GM19463 (cell line): ENCODE data around the gene TSHR.
"Not testable (repeated sequence)": the region's sequence is repeated elsewhere in the genome, so short reads cannot be mapped to it uniquely, and the experiment has no call there.

Source experiments
- ATAC-seq: cut with Tn5 transposase; IDR thresholded peaks from one replicate; pipeline ENCODE4 v1.9.1; 2021; ENCODE audit warnings: mild to moderate bottlenecking, moderate library complexity; ENCODE audit not compliant: unreplicated experiment

TSHR gene

GRCh38 chr14:80948291-80948690 is 7.1 kb upstream of the TSHR start:
- no peak for ATAC-seq

DNA sequence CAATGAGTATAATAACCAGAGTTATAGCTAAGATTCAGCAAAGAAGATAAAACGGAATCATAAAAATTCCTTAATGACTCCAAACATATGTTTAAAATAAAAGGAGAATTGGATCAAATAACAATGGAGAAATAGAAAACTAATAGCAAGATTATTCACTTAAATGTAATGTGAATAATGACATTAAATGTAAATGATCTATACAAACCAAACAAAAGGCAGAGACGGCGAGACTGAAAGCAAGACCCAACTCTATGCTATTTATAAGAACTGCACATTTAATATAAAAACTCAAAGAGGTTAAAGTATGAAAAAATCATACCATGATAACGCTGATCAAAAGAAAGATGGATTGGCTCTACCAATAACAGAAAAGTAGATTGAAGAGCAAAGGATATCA is 3.9 kb upstream of the TSHR start:
- no peak for ATAC-seq

GRCh38 chr14:80953211-80953610 is 2.2 kb upstream of the TSHR start:
- not testable (repeated sequence) for ATAC-seq

GRCh38 chr14:80954687-80955299 is 628 bp upstream of the TSHR start:
- ATAC-seq: no peak

GRCh38 chr14:80956102-80956501 is 681 bp downstream of the TSHR start:
- no peak for ATAC-seq

- ATAC-seq: no peak
These were observed 1.5 kb downstream of the TSHR start for GRCh38 chr14:80956922-80957321.

DNA sequence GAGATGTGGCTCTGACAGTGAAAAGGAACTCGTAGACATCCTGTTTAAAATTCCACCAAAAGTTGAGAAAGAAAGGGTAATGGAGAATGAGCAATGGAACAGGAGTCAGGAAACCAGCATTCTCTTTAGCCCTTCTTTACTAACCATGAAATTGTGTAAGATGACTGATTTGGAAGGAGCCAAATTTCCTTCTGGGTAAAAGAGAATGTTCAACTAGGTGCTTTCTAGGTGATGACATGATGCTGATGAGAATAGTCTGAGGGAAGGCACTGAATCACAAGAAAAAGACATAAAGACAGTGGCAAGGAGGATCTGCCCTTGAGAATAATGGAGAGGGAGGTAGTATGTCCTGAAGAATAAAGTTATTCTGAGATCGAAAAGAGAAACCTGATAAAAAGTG is 2.2 kb downstream of the TSHR start:
- ATAC-seq: no peak

DNA sequence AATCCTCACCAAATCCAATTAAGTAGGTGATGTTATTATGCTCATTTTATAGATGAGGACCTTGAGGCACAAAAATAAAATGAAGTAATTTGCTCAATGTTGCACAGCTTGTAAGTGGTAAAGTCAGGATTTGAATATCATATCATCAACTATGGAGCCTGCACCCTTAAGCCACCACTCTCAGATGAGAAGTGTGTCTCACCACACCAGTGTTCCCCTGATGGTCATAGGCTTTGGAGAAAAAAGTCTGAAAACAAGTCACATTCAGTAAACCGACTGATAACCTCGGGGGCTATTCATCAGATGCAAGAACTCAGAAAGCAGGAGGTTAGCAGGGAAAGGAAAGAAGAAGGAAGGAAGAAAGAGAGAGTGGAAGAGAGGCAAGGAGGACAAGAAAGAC is 2.8 kb downstream of the TSHR start:
- no peak for ATAC-seq

- ATAC-seq: no peak
These were observed 3.5 kb downstream of the TSHR start for GRCh38 chr14:80958939-80959338.

DNA sequence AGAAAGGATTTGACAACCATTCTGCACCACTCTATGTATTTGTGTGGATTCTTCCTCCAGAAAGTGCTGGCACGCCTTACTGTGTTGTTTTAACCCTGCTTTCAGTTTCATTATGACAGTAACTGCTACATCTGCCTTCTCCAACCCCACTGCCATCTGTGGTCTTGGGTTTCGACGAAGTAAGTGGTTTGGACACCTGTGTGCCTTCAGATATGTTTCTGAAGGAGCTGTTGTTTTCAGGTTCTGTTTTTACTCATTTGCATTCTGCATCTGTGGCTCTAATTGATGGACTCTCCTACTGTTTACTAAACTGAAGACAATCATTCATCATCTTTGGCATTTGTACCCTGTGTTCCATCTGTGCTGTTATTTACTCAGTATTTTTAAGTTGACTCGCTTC is 4.1 kb downstream of the TSHR start:
- ATAC-seq: peak; percentile 96

DNA sequence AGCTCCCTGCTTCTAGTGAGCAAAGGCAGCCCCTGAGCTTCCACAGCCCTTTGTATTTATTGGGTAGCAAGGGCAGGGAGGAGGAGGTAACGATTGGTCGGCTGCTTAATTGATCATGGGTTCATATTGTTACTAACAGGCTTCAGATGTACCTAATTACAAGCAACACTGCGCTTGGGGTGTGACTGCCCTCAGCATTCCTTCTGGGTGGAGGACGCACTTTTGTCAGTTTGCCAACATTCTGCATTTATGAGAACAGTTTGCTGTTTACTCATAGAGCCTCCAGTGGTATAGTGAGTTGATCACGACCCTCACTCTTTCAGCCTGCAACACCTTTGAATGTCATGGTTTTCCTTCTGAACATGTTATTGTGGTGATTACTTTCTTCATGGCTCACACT is 9.6 kb downstream of the TSHR start:
- ATAC-seq: no peak

DNA sequence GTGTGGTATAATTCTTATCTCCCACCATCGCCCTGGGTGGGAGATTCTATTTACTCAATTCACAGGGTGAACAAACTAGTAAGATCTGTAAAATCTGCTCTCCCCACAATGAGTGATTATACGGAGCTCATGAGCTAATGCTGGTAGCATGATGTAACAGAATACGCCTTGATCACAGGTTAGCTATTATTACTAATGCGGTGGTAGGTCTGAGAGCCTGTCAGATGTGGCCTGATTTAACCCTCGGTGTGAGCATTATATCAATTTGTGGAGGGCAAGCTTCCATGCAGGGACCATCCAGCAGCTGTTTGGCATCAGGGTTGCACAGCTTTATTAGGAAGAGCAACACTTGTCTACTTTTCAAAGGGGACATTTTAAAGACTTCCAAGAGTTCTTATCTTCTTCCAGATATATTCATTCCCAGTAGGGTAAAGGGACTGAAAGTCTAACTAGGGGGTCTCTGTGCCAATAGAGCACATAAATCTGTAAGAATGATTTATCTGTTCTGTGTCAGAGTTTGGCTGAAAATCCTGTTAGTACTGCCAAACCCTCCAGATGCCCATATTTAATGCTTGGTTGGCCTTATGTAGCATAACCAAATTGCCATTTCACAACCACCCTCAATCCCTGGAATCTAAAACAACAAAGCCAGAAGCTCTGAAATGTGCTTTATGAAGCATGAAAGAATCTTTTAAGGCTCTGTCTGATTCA is 18.7 kb downstream of the TSHR start:
- ATAC-seq: no peak

DNA sequence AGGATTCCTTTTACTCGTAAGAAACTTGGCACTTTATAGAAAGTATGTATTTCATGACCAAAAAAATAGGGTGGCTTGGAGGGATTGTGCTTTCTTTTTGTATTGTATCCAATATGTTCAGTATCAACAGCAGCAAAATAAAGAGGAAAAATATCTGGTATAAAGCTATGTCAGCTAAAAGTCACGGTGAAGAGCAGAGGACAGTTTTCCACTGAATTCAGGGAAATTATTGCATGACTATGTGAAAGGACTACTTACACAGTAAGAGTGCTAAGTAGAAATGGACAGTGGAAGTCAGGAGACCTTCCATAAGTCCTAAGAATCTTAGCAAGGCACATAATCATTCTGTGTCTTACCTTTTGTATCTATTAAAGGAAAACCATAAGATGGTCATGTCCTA is 19.3 kb downstream of the TSHR start:
- no peak for ATAC-seq

DNA sequence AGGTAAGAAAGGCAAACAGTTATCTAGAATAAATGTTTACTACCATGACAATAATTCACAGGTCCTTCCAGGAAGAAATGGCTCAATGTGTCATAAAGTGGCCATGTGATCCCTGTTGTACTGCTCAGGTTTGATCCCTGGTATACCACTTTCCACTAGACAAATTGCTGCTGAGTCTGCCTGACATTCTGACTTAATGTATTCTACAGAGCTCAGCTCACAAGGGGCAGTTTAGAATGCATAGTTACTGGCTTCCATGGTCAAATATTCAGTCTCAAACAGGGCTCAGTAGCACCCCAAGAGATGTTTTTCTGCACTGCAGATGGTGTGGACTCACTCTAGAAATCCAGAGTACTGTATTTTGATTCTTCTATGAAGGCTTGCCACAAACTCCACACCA is 21.8 kb downstream of the TSHR start:
- ATAC-seq: peak; percentile 53

DNA sequence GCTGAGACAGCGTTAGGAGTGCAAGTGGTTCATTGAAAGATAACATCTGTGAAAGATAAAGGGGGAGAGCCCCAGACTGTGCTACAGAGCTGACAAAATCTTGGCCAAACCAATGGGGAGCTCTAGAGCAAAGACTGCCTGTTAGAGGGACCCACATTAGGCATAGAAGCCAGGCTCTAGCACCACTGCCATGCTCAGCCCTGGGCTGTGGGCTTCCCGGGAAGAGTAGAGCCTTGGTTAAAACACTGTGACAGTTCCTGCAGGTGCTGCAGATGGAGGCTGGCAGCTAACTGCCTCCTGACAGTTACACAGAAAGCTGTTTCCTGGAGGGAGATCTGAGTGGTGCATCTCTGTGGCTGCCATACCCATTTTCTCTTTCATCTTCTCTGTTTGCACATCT is 23.0 kb downstream of the TSHR start:
- no peak for ATAC-seq

- no peak for ATAC-seq
These were observed 24.5 kb downstream of the TSHR start for GRCh38 chr14:80979951-80980350.

- no peak for ATAC-seq
These were observed 25.7 kb downstream of the TSHR start for GRCh38 chr14:80981156-80981555.

DNA sequence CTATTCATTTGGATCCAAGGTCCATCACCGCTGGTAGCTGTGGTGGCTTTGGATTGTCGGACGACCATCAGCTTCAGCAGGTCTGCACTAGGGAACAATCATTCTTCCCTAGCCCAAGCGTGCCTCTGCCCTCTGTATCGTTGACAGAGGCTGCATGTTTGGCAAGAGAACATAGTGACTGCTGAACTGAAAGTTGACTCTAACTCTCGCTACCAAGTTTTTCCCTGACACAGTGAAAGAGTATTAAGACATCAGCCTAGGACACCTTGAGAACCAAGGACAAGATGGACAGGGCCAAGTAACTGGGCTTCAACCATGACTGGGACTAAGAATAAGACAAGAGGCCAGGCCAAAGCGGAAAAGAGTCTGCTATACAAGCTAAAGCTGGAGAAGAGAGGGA is 26.3 kb downstream of the TSHR start:
- ATAC-seq: no peak

GRCh38 chr14:80982711-80983110 is 27.3 kb downstream of the TSHR start:
- no peak for ATAC-seq

GRCh38 chr14:80987235-80988032 is 32.0 kb downstream of the TSHR start:
- peak; percentile 59 for ATAC-seq

DNA sequence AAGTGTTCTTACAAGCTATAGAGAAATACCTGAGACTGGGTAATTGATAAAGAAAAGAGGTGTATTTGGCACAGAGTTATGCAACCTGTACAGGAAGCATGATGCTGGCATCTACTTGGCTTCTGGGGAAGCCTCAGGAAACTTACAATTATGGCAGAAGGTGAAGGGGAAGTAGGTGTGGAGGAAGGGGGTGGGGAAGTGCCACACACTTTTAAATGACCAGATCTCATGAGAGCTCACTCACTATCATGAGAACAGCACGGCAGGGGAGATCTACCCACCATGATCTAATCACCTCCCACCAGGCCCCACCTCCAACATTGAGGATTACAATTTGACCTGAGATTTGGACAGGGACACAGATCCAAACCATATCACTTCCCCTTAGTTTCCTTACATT is 32.8 kb downstream of the TSHR start:
- no peak for ATAC-seq
